ENCODE data around the gene LENG8.

LENG8 gene

DNA sequence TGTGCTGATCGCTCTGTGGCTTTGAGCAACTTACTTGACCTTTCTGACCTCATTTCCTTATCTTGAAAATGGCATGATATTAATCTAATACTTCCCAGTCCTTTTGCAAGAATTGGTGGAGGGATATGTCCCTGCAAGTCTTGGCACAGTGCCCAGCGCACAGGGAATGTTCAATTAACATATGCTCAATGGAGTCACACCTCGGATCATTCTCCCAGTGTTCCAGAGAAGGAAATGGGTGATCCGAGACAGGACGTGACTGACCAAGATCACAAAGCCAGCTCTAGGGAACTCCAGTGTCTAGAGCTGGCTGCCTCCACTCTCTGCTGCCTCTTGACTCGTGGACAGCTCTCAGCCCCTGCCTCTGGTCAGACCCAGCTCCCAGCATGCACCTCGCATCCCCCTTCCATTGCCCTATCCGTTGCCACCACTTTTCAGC is 20.5 kb downstream of the LENG8 start:
- Histone ChIP-seq H3K27me3 (ENCODE audit: low read length) (no peaks in the 10 kb centered on the region), H3K4me2 (ENCODE audit: low read depth, low read length, poor library complexity, severe bottlenecking) (no peak overlapping the region), H3F3A (ENCODE audit: insufficient read depth) (peaks cover 3% of the 10 kb centered on the region; the same call in 1 of the 2 replicates), H4K20me1 (ENCODE audit: low read depth, low read length) (no peaks in the 10 kb centered on the region), H3K9me3 (ENCODE audit: insufficient read depth, low read length) (no peaks in the 10 kb centered on the region), H3K9ac (ENCODE audit: low read length) (no peak overlapping the region), H3K36me3 (ENCODE audit: low read length) (no peaks in the 10 kb centered on the region), H3K9me2 (replicated peaks; ENCODE audit: insufficient read depth, low read length) (no peaks in the 10 kb centered on the region), H2AFZ (ENCODE audit: low read depth, low read length, severe bottlenecking) (no peak overlapping the region), H3K4me3 (ENCODE audit: insufficient read depth, low read length, poor library complexity, severe bottlenecking) (no peak overlapping the region), H3K79me2 (ENCODE audit: insufficient read depth, low read length) (no peaks in the 10 kb centered on the region), H3K27ac (ENCODE audit: low read depth, low read length) (no peak overlapping the region)
- TF ChIP-seq, protein P1, sequence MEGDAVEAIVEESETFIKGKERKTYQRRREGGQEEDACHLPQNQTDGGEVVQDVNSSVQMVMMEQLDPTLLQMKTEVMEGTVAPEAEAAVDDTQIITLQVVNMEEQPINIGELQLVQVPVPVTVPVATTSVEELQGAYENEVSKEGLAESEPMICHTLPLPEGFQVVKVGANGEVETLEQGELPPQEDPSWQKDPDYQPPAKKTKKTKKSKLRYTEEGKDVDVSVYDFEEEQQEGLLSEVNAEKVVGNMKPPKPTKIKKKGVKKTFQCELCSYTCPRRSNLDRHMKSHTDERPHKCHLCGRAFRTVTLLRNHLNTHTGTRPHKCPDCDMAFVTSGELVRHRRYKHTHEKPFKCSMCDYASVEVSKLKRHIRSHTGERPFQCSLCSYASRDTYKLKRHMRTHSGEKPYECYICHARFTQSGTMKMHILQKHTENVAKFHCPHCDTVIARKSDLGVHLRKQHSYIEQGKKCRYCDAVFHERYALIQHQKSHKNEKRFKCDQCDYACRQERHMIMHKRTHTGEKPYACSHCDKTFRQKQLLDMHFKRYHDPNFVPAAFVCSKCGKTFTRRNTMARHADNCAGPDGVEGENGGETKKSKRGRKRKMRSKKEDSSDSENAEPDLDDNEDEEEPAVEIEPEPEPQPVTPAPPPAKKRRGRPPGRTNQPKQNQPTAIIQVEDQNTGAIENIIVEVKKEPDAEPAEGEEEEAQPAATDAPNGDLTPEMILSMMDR (IDR thresholded peaks at IDR 0.05; ENCODE audit: insufficient read depth, low read length, poor library complexity, severe bottlenecking) = no peak
- TF ChIP-seq EZH2phosphoT487 (conservative IDR thresholded peaks at IDR 0.05; ENCODE audit: low read length) = no peak

DNA sequence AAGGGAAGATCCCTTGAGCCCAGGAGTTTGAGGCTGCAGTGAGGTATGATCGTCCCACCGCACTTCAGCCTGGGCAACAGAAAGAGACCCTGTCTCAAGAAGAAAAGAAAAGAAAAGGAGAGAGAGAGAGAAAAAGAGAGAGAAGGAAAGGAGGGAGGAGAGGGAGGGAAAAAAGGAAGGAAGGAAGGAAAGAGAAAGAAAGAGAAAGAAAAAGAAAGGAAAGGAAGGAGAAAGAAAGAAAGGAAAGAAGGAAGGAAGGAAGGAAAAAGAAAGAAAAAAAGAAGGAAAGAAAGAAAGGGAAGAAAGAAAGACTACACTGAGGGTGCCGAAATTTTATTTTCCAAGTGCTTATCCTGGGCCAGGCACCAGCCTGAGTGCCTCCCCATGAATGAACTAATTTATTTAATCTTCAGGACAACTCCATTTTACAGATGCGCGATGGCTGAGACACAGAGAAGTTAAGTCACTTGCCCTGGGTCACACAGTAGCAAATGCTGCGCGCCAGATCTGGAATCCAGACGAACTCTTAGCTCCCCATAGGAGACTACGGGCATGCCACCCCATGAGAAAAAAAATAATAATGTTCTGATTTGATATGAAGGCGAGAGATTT is 21.4 kb downstream of the LENG8 start:
- Histone ChIP-seq H3F3A (ENCODE audit: insufficient read depth) (no peaks in the 10 kb centered on the region), H3K9me3 (ENCODE audit: insufficient read depth, low read length) (no peaks in the 10 kb centered on the region), H2AFZ (ENCODE audit: low read depth, low read length, severe bottlenecking) (no peak overlapping the region), H3K4me2 (ENCODE audit: low read depth, low read length, poor library complexity, severe bottlenecking) (no peak overlapping the region), H3K27ac (ENCODE audit: low read depth, low read length) (no peak overlapping the region), H4K20me1 (ENCODE audit: low read depth, low read length) (no peaks in the 10 kb centered on the region), H3K27me3 (ENCODE audit: low read length) (no peaks in the 10 kb centered on the region), H3K9ac (ENCODE audit: low read length) (no peak overlapping the region), H3K4me3 (ENCODE audit: insufficient read depth, low read length, poor library complexity, severe bottlenecking) (no peak overlapping the region), H3K36me3 (ENCODE audit: low read length) (no peaks in the 10 kb centered on the region), H3K79me2 (ENCODE audit: insufficient read depth, low read length) (no peaks in the 10 kb centered on the region), H3K9me2 (replicated peaks; ENCODE audit: insufficient read depth, low read length) (no peaks in the 10 kb centered on the region)
- TF ChIP-seq EZH2phosphoT487 (conservative IDR thresholded peaks at IDR 0.05; ENCODE audit: low read length) = no peak
- TF ChIP-seq, protein P1 (IDR thresholded peaks at IDR 0.05; ENCODE audit: insufficient read depth, low read length, poor library complexity, severe bottlenecking) = no peak

DNA sequence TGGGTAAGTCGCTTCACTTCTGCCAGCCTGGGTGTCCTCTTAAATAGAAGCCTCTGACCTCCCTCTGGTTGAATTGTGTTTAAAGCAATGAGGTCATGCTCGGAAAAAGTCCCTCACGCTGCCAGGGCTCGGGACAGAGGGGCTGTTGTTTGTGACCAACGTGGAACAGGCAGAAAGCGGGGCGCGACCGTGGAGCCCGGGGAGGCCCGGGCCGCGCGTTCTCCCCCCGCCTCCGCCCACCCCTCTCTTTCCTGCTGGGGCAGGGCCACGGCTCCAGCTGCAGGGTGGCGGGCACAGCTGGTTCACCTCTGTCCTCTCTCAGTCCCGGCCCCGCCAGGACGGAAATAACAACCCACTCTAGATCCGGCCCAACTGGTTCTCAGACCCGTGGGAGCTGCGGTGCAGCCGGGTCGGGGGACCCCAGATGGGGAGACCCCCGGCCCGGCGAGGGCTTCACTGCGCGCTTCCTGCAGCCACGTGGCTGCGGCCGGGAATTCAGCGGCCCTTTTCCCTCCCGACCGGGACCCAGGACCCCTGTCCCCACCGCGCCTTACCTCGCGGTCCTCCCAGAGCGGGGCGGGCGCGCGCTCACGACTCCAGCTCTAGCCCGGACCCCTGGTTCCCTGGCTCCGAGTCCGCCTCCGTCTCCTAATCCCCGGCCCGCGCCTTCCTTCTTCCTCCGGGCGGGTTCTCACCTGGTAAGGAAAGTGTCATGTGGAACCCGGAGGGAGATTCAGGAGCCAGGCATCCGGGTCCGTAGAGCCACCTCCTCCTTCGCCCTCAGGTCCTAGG is 22.2 kb downstream of the LENG8 start:
- Histone ChIP-seq H3F3A (ENCODE audit: insufficient read depth) (no peaks in the 10 kb centered on the region), H3K9ac (ENCODE audit: low read length) (no peak overlapping the region), H3K36me3 (ENCODE audit: low read length) (no peaks in the 10 kb centered on the region), H3K79me2 (ENCODE audit: insufficient read depth, low read length) (no peaks in the 10 kb centered on the region), H3K27ac (ENCODE audit: low read depth, low read length) (no peak overlapping the region), H3K4me2 (ENCODE audit: low read depth, low read length, poor library complexity, severe bottlenecking) (no peak overlapping the region), H2AFZ (ENCODE audit: low read depth, low read length, severe bottlenecking) (no peak overlapping the region), H3K4me3 (ENCODE audit: insufficient read depth, low read length, poor library complexity, severe bottlenecking) (no peak overlapping the region), H3K27me3 (ENCODE audit: low read length) (no peaks in the 10 kb centered on the region), H3K9me3 (ENCODE audit: insufficient read depth, low read length) (no peaks in the 10 kb centered on the region), H3K9me2 (replicated peaks; ENCODE audit: insufficient read depth, low read length) (no peaks in the 10 kb centered on the region), H4K20me1 (ENCODE audit: low read depth, low read length) (no peaks in the 10 kb centered on the region)
- TF ChIP-seq, protein P1 (IDR thresholded peaks at IDR 0.05; ENCODE audit: insufficient read depth, low read length, poor library complexity, severe bottlenecking) = no peak
- no peak for TF ChIP-seq EZH2phosphoT487 (conservative IDR thresholded peaks at IDR 0.05; ENCODE audit: low read length)

Measured in SU-DHL-6 (cell line).